Neuronal stem cell (in vitro differentiated cells): ENCODE measurements around the gene PPP1R26.
"Not testable (repeated sequence)": the region's sequence is repeated elsewhere in the genome, so short reads cannot be mapped to it uniquely, and the experiment has no call there.

Experiments used
- DNase-seq: peaks from one replicate; pipeline ENCODE4 v3.0.0-alpha.2; 2013; ENCODE audit warnings: low spot score
- H2AFZ ChIP-seq: one replicate; pipeline ENCODE4 v1.6.1; 2013; ENCODE audit warnings: mild to moderate bottlenecking, low read length, inconsistent platforms
- H2AK5ac ChIP-seq: 2 replicates; pipeline ENCODE4 v1.6.1; 2013; ENCODE audit warnings: low read depth, mild to moderate bottlenecking, inconsistent platforms, low read length, moderate library complexity, mixed read lengths
- H2BK120ac ChIP-seq: 2 replicates; pipeline ENCODE4 v1.6.1; 2013; ENCODE audit warnings: low read depth, mild to moderate bottlenecking, inconsistent platforms, low read length, moderate library complexity, mixed read lengths
- H2BK12ac ChIP-seq: one replicate; pipeline ENCODE4 v1.6.1; 2013; ENCODE audit warnings: low read length, inconsistent platforms
- H2BK15ac ChIP-seq: 2 replicates; pipeline ENCODE4 v1.6.1; 2013; ENCODE audit warnings: mild to moderate bottlenecking, low read length, inconsistent platforms, mixed read lengths
- H2BK5ac ChIP-seq: one replicate; pipeline ENCODE4 v1.6.1; 2013; ENCODE audit warnings: inconsistent platforms, mild to moderate bottlenecking, low read length, moderate library complexity
- H3K14ac ChIP-seq: one replicate; pipeline ENCODE4 v1.6.1; 2013; ENCODE audit warnings: low read length, inconsistent platforms
- H3K18ac ChIP-seq: 2 replicates; pipeline ENCODE4 v1.6.1; 2013; ENCODE audit warnings: low read length, inconsistent platforms
- H3K23ac ChIP-seq: 2 replicates; pipeline ENCODE4 v1.6.1; 2013; ENCODE audit warnings: low read depth, mild to moderate bottlenecking, mixed read lengths, low read length, inconsistent platforms; ENCODE audit not compliant: poor library complexity
- H3K27ac ChIP-seq: replicated peaks from 3 replicates; pipeline ENCODE4 v1.5.1; 2013; ENCODE audit warnings: low read length, inconsistent platforms
- H3K27me3 ChIP-seq, 3 experiments: 2 replicates each; pipeline ENCODE4 v1.6.1; 2013; ENCODE audit warnings: low read length in 3 of 3, mild to moderate bottlenecking in 2 of 3, inconsistent platforms in 1 of 3, low read depth in 1 of 3, mixed read lengths in 1 of 3, moderate library complexity in 1 of 3; ENCODE audit not compliant: control insufficient read depth in 3 of 3, insufficient read depth in 3 of 3
- H3K36me3 ChIP-seq, 2 donors: replicated peaks in 1 of 2; 2 replicates each; pipeline ENCODE4 v1.6.1; 2013; ENCODE audit warnings: low read length in 2 of 2; ENCODE audit not compliant: control insufficient read depth in 2 of 2, insufficient read depth in 2 of 2
- H3K4ac ChIP-seq: 2 replicates; pipeline ENCODE4 v1.6.1; 2013; ENCODE audit warnings: inconsistent platforms, mild to moderate bottlenecking, low read length, moderate library complexity
- H3K4me1 ChIP-seq, 2 donors: 1 replicate in 1 of 2; 2 replicates in 1 of 2; pipeline ENCODE4 v1.6.1; 2013; ENCODE audit warnings: low read length in 2 of 2, low read depth in 1 of 2; ENCODE audit not compliant: control insufficient read depth in 2 of 2, insufficient read depth in 1 of 2
- H3K4me2 ChIP-seq: one replicate; pipeline ENCODE4 v1.6.1; 2013; ENCODE audit warnings: mild to moderate bottlenecking, low read length, inconsistent platforms; ENCODE audit not compliant: insufficient read depth, poor library complexity, severe bottlenecking
- H3K4me3 ChIP-seq, 2 donors: 2 replicates each; pipeline ENCODE4 v1.5.1; 2013; ENCODE audit warnings: low read length in 2 of 2, mild to moderate bottlenecking in 2 of 2, inconsistent platforms in 1 of 2, moderate library complexity in 1 of 2
- H3K79me1 ChIP-seq: one replicate; pipeline ENCODE4 v1.6.1; 2013; ENCODE audit warnings: low read depth, mild to moderate bottlenecking, inconsistent platforms, low read length, moderate library complexity
- H3K9ac ChIP-seq: one replicate; pipeline ENCODE4 v1.6.1; 2013; ENCODE audit warnings: mild to moderate bottlenecking, low read depth, low read length, inconsistent platforms; ENCODE audit not compliant: poor library complexity
- H3K9me3 ChIP-seq, 2 donors: replicated peaks in 1 of 2; 2 replicates each; pipeline versions ENCODE3 to v1.6.1; 2013; ENCODE audit warnings: low read length in 2 of 2, mild to moderate bottlenecking in 2 of 2, inconsistent platforms in 1 of 2, low read depth in 1 of 2, mixed read lengths in 1 of 2, moderate library complexity in 1 of 2; ENCODE audit not compliant: control insufficient read depth in 2 of 2, insufficient read depth in 1 of 2
- H4K8ac ChIP-seq: one replicate; pipeline ENCODE4 v1.6.1; 2013; ENCODE audit warnings: low read depth, mild to moderate bottlenecking, inconsistent platforms, low read length, moderate library complexity
- H4K91ac ChIP-seq: one replicate; pipeline ENCODE4 v1.6.1; 2013; ENCODE audit warnings: low read length, low read depth, mild to moderate bottlenecking, inconsistent platforms; ENCODE audit not compliant: poor library complexity
- WGBS, 2 donors: extraction: QIAGEN DNeasy Blood & Tissue Kit; methylation state at CpG; one replicate each; pipeline ENCODE4 v1.1.7; 2013; ENCODE audit warnings: missing lambda C conversion rate in 2 of 2, mixed read lengths in 1 of 2; ENCODE audit not compliant: insufficient read length in 2 of 2, insufficient replicate concordance in 1 of 2; ENCODE audit errors: extremely low coverage in 2 of 2; 5-methylcytosine and 5-hydroxymethylcytosine counted together

Gene PPP1R26

GRCh38 chr9:135533113-135533512 lies 53.5 kb downstream of the PPP1R26 start:
- Histone ChIP-seq H3K4me1 (no peaks in the 10 kb centered on the region), H2AFZ (no peak overlapping the region), H3K9me3 (no peaks in the 10 kb centered on the region), H3K36me3 (no peaks in the 10 kb centered on the region), H3K23ac (no peak overlapping the region), H3K9ac (no peak overlapping the region), H3K79me1 (no peaks in the 10 kb centered on the region), H3K27ac (no peak overlapping the region), H3K4me2 (no peak overlapping the region), H3K4me3 (no peak overlapping the region), H3K4ac (no peak overlapping the region), H4K91ac (no peak overlapping the region), H3K14ac (no peak overlapping the region), H2BK5ac (no peak overlapping the region), H2BK12ac (no peak overlapping the region), H4K8ac (no peak overlapping the region), H2BK120ac (no peak overlapping the region), H2BK15ac (no peak overlapping the region), H3K18ac (no peak overlapping the region), H2AK5ac (no peak overlapping the region), H3K27me3 (peaks cover 0 to 16% (median 0%) of the 10 kb centered on the region in 3 experiments)
- no CpG with 5 or more reads among the region's 3 CpGs for WGBS, 2 donors
- DNase-seq = no peak

DNA sequence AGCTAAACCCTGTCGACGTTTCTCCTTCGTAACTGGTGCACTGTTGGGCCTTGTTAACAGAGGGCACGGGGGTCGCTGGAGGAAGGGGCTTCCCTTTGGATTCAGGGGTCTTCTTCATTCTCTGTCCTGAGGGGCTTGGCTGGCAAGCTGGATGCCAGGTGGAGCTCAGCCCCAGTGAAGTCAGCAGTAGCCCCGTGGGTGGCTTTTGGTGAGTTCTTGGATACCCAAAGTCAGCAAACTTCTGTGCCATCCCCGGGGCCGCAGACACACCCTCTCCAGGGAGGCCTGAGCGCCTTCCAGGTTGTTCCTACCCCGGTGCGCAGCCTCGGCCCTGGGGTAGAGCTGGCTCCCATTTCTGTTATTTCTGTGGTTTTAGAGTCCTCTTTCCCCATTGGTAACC lies 54.1 kb downstream of the PPP1R26 start:
- Histone ChIP-seq H2BK12ac (no peak overlapping the region), H3K27me3 (peaks cover 0 to 16% (median 0%) of the 10 kb centered on the region in 3 experiments), H3K9ac (no peak overlapping the region), H2BK120ac (no peak overlapping the region), H3K4me1 (no peaks in the 10 kb centered on the region), H3K23ac (no peak overlapping the region), H3K4me2 (no peak overlapping the region), H4K8ac (no peak overlapping the region), H4K91ac (no peak overlapping the region), H2AK5ac (no peak overlapping the region), H3K18ac (no peak overlapping the region), H3K36me3 (no peaks in the 10 kb centered on the region), H3K4ac (no peak overlapping the region), H3K14ac (no peak overlapping the region), H2BK15ac (no peak overlapping the region), H3K79me1 (no peaks in the 10 kb centered on the region), H2BK5ac (no peak overlapping the region), H3K9me3 (no peaks in the 10 kb centered on the region), H3K27ac (no peak overlapping the region), H3K4me3 (no peak overlapping the region), H2AFZ (no peak overlapping the region)
- WGBS, 2 donors = no CpG with 5 or more reads among the region's 12 CpGs
- DNase-seq = no peak

- not testable (repeated sequence) for H3K4ac ChIP-seq
- H2BK15ac ChIP-seq = peak overlapping the region; percentile 58
Observed at GRCh38 chr9:135534192-135534711, 54.7 kb downstream of the PPP1R26 start.

DNA sequence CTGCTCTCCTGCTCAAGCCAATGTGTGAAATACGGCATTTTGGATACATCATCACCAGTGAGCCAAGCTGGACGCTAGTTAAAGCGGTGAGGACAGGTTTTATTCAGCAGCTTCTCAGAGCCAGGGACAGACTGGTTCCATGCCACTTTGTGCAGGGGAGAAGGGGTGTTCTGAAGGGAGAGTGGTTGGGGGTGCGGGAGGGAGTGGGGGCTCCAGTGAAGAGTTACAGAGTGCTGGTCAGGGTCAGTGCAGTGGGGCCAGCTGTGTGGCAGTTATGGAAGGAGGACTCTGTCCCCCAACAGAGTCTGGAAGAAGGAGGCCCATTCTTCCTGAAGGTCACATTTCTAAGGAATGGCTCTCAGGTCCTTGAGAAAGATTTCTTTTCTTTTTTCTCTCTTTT lies 55.2 kb downstream of the PPP1R26 start:
- not testable (repeated sequence) for H3K4me1 ChIP-seq, H3K27ac ChIP-seq, H3K14ac ChIP-seq, H2BK5ac ChIP-seq, H4K8ac ChIP-seq, H3K36me3 ChIP-seq, H2AK5ac ChIP-seq, H4K91ac ChIP-seq, H3K9me3 ChIP-seq, H3K79me1 ChIP-seq, H3K4me3 ChIP-seq, H2BK12ac ChIP-seq, H3K9ac ChIP-seq, H3K4ac ChIP-seq, H2AFZ ChIP-seq, DNase-seq, H2BK120ac ChIP-seq, H3K4me2 ChIP-seq, H3K18ac ChIP-seq, H3K23ac ChIP-seq
- peaks cover 0 to 18% (median 0%) of the 10 kb centered on the region in 3 experiments for H3K27me3 ChIP-seq
- peak overlapping the region; percentile 58 for H2BK15ac ChIP-seq
- WGBS, 2 donors = no CpG with 5 or more reads among the region's 4 CpGs

More at GRCh38 chr9:135534192-135534711, 54.7 kb downstream of the PPP1R26 start:
- not testable (repeated sequence) for H3K79me1 ChIP-seq, H3K4me3 ChIP-seq, H3K23ac ChIP-seq, H3K9me3 ChIP-seq, H3K4me1 ChIP-seq, H2BK120ac ChIP-seq, H2BK5ac ChIP-seq, H3K36me3 ChIP-seq, H2AK5ac ChIP-seq, H2BK12ac ChIP-seq, H3K14ac ChIP-seq, DNase-seq, H3K27ac ChIP-seq, H4K91ac ChIP-seq, H4K8ac ChIP-seq, H3K4me2 ChIP-seq, H2AFZ ChIP-seq, H3K9ac ChIP-seq
- WGBS, 2 donors = no CpG with 5 or more reads among the region's 10 CpGs
- Histone ChIP-seq H3K18ac (peak overlapping the region; percentile 17), H3K27me3 (peaks cover 0 to 17% (median 0%) of the 10 kb centered on the region in 3 experiments)
